HG03432 (cell line): Measurements from ENCODE around the gene ATP5PF.
"Not testable (repeated sequence)": the region's sequence is repeated elsewhere in the genome, so short reads cannot be mapped to it uniquely, and the experiment has no call there.

Source experiments
- ATAC-seq: cut with Tn5 transposase; IDR thresholded peaks from one replicate; pipeline ENCODE4 v1.9.1; 2021; ENCODE audit warnings: mild to moderate bottlenecking, moderate library complexity; ENCODE audit not compliant: unreplicated experiment

Gene ATP5PF, protein sequence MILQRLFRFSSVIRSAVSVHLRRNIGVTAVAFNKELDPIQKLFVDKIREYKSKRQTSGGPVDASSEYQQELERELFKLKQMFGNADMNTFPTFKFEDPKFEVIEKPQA

DNA sequence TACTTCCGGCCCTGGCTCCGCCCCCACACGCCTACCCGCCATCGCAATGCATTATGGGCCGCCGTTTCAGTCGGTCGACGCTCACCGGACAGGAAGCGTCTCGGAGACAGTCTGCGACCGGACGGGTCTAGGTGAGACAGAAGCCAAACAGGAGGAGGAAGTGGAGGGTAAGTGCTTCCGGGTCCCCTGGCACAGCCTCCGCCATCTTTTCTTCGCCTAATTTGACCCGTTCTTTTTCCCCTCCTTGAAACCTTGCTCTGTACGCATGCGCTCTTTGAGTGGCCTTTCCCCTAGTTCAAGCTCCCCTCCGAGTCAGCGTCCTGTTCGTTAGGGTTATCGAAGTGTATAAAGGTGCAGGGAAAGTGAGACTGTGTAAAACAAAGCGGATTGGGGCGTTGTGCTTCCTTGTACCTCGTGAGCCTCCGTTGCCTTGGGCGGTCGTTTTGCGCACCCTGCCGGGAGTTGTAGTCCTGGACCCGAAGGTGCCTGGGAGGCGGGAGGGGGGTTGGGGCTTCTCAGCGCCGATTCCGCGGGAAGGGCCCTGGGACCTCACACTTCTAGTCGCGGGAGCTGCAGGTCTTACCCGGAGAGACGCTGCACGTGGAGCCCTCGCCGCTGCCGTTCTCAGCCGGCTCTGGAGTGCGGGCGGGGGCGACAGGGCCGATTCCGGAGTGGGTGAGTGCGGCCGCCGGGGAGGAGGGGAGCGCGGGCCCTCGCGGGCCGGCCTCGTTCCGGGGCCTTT, at the start of gene ATP5PF, which contains the start of gene GABPA:
Gene ATP5PF (minus strand): TSS at position 1 of the 742 bp plus-strand sequence. CDS start 5,110 bp downstream, outside the sequence.
Gene GABPA (plus strand): TSS at position 69 of the 742 bp plus-strand sequence. CDS start 6,627 bp downstream, outside the sequence.
- ATAC-seq, result peak; percentile 90

DNA sequence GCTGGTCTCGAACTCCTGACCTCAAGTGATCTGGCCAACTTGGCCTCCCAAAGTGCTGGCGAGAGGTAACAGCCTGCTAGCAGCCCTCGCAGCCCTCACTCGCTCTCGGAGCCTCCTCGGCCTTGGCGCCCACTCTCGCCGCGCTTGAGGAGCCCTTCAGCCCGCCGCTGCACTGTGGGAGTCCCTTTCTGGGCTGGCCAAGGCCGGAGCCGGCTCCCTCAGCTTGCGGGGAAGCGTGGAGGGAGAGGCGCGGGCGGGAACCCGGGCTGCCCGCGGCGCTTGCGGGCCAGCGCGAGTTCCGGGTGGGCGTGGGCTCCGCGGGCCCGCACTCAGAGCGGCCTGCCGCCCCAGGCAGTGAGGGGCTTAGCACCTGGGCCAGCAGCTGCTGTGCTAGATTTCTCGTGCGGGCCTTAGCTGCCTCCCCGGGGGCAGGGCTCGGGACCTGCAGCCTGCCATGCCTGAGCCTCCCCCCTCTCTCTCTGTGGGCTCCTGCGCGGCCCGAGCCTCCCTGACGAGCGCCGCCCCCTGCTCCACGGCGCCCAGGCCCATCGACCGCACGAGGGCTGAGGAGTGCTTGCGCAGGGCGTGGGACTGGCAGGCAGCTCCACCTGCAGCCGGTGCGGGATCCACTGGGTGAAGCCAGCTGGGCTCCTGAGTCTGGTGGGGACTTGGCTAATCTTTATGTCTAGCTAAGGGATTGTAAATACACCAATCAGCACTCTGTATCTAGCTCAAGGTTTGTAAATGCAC, 43.6 kb upstream of the ATP5PF start:
- ATAC-seq, result not testable (repeated sequence)

DNA sequence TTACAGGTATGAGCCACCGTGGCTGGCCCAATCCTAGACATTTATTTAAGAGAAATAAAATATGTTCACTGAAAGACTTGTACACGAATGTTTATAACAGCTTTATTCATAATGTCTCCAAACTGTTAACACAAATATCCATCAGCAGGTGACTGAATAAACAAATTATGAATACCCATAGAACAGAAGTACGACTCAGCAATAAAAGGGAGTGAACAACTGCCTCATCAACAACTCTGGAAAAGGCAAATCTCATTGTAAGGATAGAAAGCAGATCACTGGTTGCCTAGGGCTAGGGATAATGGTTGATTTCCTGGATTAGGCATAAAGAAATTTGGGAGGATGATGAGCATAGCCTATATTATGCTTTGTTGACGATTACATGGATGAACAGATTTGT, 41.7 kb upstream of the ATP5PF start:
- no peak for ATAC-seq

DNA sequence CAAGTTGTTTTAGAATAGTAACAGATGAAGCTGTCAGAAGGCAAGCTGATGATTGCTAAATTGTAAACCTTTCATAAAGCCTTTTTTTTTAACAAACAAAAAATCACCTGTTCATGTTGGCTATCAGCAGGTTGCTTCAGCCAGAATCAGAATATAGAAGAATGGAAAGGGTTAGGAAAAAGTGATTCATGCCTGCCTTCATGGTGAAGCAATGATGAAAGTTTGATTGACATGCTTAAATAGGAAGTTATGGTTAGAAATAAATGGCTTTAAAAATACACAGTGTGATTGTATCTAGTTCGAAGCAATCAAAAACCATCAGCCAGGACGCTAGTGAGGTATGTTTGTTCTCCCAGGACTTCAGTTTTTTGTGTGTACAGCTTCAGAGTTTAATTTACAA, 38.0 kb upstream of the ATP5PF start:
- no peak for ATAC-seq

GRCh38 chr21:25767921-25768320, 33.2 kb upstream of the ATP5PF start:
- ATAC-seq, result no peak

DNA sequence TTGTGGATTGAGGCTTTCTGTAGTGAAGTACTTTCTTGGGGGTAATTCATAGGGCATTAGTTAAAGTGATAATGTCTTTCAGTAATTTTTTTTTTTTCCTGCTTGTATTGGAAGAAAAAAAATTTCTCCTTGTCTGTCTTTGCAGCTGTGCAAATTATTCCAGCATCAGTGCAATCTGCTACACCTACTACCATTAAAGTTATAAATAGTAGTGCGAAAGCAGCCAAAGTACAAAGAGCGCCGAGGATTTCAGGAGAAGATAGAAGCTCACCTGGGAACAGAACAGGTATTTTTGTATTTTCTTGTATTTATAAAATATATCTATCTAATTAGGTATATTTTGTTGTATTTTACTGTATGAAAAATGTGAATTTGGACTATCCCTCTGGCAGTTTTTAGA, 29.4 kb upstream of the ATP5PF start:
- ATAC-seq, result no peak

DNA sequence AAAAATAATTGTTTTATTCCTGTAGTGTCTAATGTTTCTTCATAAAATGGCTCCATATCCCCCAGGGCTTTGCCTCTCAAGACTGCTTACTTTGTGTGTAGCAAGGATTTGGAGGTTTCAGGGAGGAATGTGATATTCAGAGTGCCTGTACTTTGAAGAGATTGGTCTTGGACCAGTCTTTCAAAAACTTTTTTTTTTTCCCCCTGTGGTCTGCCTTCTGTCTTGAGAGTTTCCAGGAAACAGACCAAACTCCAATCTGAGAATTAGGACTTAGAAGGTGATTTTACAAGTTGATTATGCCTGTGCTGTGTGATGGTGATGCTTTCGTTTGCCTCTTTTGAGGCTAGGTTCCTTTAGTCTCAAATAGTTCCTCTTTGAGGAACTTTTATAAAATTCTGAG, 26.0 kb upstream of the ATP5PF start:
- no peak for ATAC-seq

DNA sequence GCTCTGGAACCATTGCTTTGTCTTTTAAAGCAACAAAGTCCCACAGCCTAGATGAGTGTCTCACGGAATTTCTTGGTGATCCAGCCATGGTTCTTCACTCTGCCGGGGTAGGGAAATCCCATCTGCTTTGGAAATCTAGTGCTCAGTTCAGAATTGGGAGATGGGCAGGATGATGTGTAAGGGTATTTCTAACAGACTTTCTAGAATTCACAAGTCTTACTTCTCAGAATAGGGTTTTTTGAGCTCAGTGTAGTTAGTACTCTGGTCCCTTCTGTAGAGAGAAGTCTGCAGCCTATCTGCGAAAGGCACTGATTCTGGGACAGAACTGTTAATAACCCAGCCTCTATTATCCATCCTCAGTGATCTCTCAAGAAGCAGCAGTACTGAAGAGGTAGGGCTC, 25.4 kb upstream of the ATP5PF start:
- ATAC-seq, result no peak

- ATAC-seq, result no peak
Measured at GRCh38 chr21:25759573-25759972, 24.9 kb upstream of the ATP5PF start.

GRCh38 chr21:25757531-25757930, 22.8 kb upstream of the ATP5PF start:
- no peak for ATAC-seq

DNA sequence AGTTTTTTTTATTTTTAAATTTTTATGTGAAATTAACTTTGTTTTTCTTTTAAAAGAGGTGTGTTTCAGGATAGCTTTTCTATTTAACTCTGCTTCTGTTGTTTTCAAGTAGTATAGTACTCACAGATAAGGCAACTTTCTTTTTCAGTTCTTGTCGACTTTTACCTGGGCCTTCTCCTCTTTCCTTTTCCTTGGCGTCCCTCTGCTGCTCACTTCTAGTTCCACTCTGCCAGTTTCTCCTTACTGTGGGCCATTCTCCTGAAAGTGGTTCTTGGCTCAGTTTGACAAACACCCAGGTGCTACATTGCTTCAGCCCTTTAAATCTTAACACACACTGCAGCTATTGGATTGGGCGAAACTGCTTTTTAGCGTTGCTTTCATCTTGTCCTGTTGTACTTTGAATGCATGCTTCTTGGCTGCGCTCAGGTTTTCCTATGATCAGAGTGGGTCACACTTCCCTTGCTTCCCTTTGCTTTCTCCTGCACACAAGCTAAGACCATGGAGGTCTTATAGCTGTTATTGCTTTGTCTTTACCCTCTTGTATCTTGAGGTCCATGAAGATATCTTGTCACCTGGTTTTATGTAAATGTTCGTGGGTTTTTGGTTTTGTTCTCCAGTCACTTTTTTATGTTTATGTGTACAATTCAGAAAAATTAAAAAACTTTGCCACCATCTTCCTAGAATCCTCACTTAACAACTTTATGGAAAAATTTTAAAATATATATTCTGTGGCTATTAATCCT, 21.7 kb upstream of the ATP5PF start:
- ATAC-seq, result no peak

DNA sequence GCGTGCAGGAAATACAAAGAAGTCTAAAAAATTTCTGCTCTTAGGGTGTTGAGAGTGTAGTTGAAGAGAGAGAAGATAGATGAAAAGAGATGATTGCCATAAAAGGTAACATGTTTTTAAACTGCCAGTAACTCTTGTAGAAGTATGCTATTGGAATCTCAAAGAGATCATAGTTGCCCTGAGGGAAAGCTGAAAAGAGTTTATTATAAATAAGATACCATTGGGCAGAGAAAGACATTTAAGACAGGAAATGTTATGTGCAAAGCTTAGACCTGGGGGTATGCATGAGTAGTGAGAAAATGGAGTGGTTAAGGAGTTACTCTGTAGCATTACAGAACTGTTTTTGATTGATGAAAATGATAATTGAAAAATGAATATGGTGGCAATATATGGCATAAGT, 17.7 kb upstream of the ATP5PF start:
- ATAC-seq, result no peak

DNA sequence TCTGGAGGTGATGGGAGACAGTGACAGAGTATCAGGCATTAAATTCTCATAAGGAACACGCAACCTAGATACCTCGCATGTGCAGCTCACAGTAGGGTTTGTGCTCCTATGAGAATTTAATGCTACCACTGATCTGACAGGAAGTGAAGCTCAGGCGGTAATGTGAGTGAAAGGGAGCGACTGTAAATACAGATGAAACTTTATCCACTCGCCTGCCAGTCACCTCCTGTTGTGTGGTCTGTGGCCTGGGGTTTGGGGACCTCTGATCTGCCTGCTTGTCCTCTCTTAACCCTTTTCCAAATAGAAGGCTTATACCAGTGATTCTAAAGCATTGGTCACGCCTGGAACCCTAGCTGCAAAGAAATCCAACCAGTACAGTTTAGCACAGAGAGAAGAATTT, 15.4 kb upstream of the ATP5PF start:
- ATAC-seq, result peak; percentile 60

- no peak for ATAC-seq
Measured at GRCh38 chr21:25744854-25745253, 10.2 kb upstream of the ATP5PF start.

DNA sequence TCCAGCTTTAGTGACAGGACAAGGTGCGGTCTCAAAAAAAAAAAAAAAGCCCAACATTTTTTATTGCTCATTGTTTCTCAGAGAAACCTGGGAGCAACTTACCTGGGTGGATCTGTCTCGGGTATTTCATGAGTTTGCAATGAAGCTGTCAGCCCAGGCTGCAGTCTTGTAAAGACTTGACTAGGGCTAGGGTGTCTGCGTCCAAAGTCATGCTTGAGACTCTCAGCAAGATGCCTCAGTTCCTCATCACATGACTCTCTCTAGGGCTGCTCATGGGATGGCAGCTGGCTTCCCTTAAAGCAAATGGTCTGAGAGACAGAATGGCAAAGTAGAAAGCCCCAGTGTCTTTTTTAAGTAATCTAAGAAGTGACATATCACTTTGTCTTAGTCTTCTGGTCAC, 8.2 kb upstream of the ATP5PF start:
- no peak for ATAC-seq

GRCh38 chr21:25737421-25737820, 2.7 kb upstream of the ATP5PF start:
- ATAC-seq, result no peak

GRCh38 chr21:25735646-25736597, 1.2 kb upstream of the ATP5PF start:
- ATAC-seq, result peak; percentile 11

- no peak for ATAC-seq
Measured at GRCh38 chr21:25734654-25734903, 125 bp downstream of the ATP5PF start.

DNA sequence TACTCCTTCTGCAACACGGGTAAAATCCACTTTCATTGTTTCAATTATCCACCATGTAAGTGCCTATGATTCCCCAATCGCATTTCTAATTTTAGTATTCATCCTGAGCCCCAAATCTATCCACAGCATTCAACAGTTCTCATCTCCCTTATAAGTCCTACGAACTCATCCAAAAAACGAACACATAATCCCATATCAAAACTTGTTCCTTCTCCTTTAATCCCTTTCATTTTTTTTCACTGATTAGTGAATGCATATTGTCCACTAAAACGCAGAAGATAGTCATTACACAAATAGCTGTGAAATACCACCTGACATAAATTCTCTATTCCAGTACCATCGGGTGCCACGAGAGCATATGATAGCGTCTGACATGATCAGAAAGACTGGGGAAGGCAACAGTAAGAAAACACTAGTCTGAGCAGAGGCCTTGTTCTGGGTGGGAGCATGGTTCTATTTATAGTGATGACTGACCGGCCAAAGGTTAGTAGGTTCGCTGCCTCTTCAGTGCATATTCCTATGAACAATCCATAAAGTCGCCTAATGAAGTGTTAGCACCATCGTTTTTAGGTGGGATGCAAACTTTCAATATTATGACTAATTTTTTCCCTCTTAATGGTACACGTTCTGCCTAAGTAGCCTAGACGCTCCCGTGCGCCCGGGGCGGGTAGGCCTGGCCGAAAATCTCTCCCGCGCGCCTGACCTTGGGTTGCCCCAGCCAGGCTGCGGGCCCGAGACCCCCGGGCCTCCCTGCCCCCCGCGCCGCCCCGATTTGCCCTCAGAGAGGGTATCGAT, 648 bp downstream of the ATP5PF start:
- peak; percentile 12 for ATAC-seq
